Activated CD8-positive, alpha-beta memory T cell treated with anti-CD3 and anti-CD28 coated beads, Interleukin-2, amount 50 U/mL, for 1 hour (primary cell): ENCODE results near the gene RFX7.
"Not testable (repeated sequence)": the region's sequence is repeated elsewhere in the genome, so short reads cannot be mapped to it uniquely, and the experiment has no call there.

ENCODE experiments used
- DNase-seq: peaks from one replicate; pipeline ENCODE4 v3.0.0-alpha.2; 2020; ENCODE audit errors: extremely low read depth

The RFX7 gene

GRCh38 chr15:56205061-56205876 lies 38.4 kb downstream of the RFX7 start:
- no peak for DNase-seq

- DNase-seq: not testable (repeated sequence)
Measured at GRCh38 chr15:56203312-56203922, 40.3 kb downstream of the RFX7 start.

- DNase-seq: no peak
Measured at GRCh38 chr15:56202701-56203100, 41.0 kb downstream of the RFX7 start.

- DNase-seq: no peak
Measured at GRCh38 chr15:56199038-56199437, 44.6 kb downstream of the RFX7 start.

GRCh38 chr15:56194035-56194434 lies 49.6 kb downstream of the RFX7 start:
- DNase-seq: no peak

GRCh38 chr15:56192659-56193442 lies 50.8 kb downstream of the RFX7 start:
- DNase-seq: no peak

- DNase-seq: no peak
Measured at GRCh38 chr15:56187665-56188064, 56.0 kb downstream of the RFX7 start.

GRCh38 chr15:56185980-56186379 lies 57.7 kb downstream of the RFX7 start:
- DNase-seq: no peak

- DNase-seq: no peak
Measured at GRCh38 chr15:56184516-56184915, 59.2 kb downstream of the RFX7 start.

GRCh38 chr15:56180851-56181250 lies 62.8 kb downstream of the RFX7 start:
- no peak for DNase-seq

GRCh38 chr15:56176996-56177395 lies 66.7 kb downstream of the RFX7 start:
- no peak for DNase-seq

- no peak for DNase-seq
Measured at GRCh38 chr15:56175788-56176187, 67.9 kb downstream of the RFX7 start.

- no peak for DNase-seq
Measured at GRCh38 chr15:56174649-56175048, 69.0 kb downstream of the RFX7 start.

- no peak for DNase-seq
Measured at GRCh38 chr15:56168394-56168793, 75.3 kb downstream of the RFX7 start.

- DNase-seq: no peak
Measured at GRCh38 chr15:56165234-56165633, 78.4 kb downstream of the RFX7 start.

- no peak for DNase-seq
Measured at GRCh38 chr15:56160966-56161365, 82.7 kb downstream of the RFX7 start.

- no peak for DNase-seq
Measured at GRCh38 chr15:56156877-56157276, 86.8 kb downstream of the RFX7 start.

GRCh38 chr15:56155278-56155677 lies 88.4 kb downstream of the RFX7 start:
- not testable (repeated sequence) for DNase-seq

- DNase-seq: not testable (repeated sequence)
Measured at GRCh38 chr15:56154768-56155167, 88.9 kb downstream of the RFX7 start.

- no peak for DNase-seq
Measured at GRCh38 chr15:56150204-56150603, 93.5 kb downstream of the RFX7 start.

- no peak for DNase-seq
Measured at GRCh38 chr15:56148064-56148463, 95.6 kb downstream of the RFX7 start.

- DNase-seq: no peak
Measured at GRCh38 chr15:56146756-56147155, 96.9 kb downstream of the RFX7 start.

- DNase-seq: no peak
Measured at GRCh38 chr15:56128081-56128480, 115.6 kb downstream of the RFX7 start.
